ENCODE measurements around the gene HIP1R. TPM values are rescaled to one million over a fixed set of nuclear protein-coding genes. Genes with fewer than 3 reads are reported as not detected.
A peak's percentile ranks its signal among the peaks of the same experiment; 100 is the strongest.

The HIP1R gene
- total RNA-seq, 1 experiment from 2014 or later, result 36.7 TPM

- no peaks in the 10 kb centered on the region for H3K36me3 ChIP-seq (ENCODE audit: control insufficient read depth, insufficient read depth, low read length)
- in situ Hi-C loops (cut with HindIII; ENCODE audit: low pct_unique_long_range_greater_than_20kb, low sequenced_read_pairs), result no loop called here
- H3K4me3 ChIP-seq (ENCODE audit: low read depth in 2 of 2, low read length in 2 of 2), result peak overlapping the region; percentile 25 to 38
- no TSS peak for BruUV-seq (replicated peaks)
- no peaks in the 10 kb centered on the region for H3K27me3 ChIP-seq (ENCODE audit: control insufficient read depth, insufficient read depth, low read length)
- ATAC-seq, result peak; percentile 64
- DNase-seq (ENCODE audit: low read depth, low spot score), result no peak
- intact Hi-C loops (cut with micrococcal nuclease; ENCODE audit: unreplicated experiment), result no loop called here
- POLR2A ChIA-PET, result interaction anchor here (0.6 to 0.7 kb wide), 8 partner anchors 9 to 925 kb away, joined by 3 to 17 read pairs (median 6); partner anchors contain the start of gene ABCB9
- H3K4me1 ChIP-seq (ENCODE audit: control insufficient read depth, insufficient read depth, low read length), result peaks cover 3% of the 10 kb centered on the region; the same call in 1 of the 2 replicates
- CTCF ChIA-PET, result interaction anchor here (0.7 kb wide), 3 partner anchors 34 to 142 kb away, joined by 4 to 13 read pairs (median 12); no protein-coding TSS in a partner anchor
- H3K9me3 ChIP-seq (ENCODE audit: control insufficient read depth, insufficient read depth, low read depth, low read length), result no peaks in the 10 kb centered on the region
- TF ChIP-seq SIN3A (IDR thresholded peaks at IDR 0.05; ENCODE audit: borderline replicate concordance, insufficient read depth, low read depth, low read length) (no peak), REST (IDR thresholded peaks at IDR 0.05; ENCODE audit: insufficient read depth in 1 of 2, low read depth in 2 of 2, low read length in 1 of 2) (no peak), TCF7L2 (IDR thresholded peaks at IDR 0.05; ENCODE audit: low read depth, low read length) (no peak), POLR2AphosphoS5 (IDR thresholded peaks at IDR 0.05; ENCODE audit: low read depth, low read length) (no peak), CTCF (IDR thresholded peaks at IDR 0.05) (no peak)
- no peak overlapping the region for H3K27ac ChIP-seq (ENCODE audit: low read length)
These were observed 9.2 kb upstream of the HIP1R start for GRCh38 chr12:122825773-122826724.

GRCh38 chr12:122827258-122827657 is 8.0 kb upstream of the HIP1R start:
- no peaks in the 10 kb centered on the region for H3K36me3 ChIP-seq (ENCODE audit: control insufficient read depth, insufficient read depth, low read length)
- BruUV-seq (replicated peaks), result no TSS peak
- H3K4me1 ChIP-seq (ENCODE audit: control insufficient read depth, insufficient read depth, low read length), result peaks cover 3% of the 10 kb centered on the region; the same call in 1 of the 2 replicates
- CTCF ChIA-PET, result interaction anchor here (0.5 kb wide), 2 partner anchors 9 to 753 kb away, joined by 4 to 7 read pairs; no protein-coding TSS in a partner anchor
- POLR2A ChIA-PET, result no interaction called here
- H3K4me3 ChIP-seq (ENCODE audit: low read depth in 2 of 2, low read length in 2 of 2), result no peak overlapping the region
- in situ Hi-C loops (cut with HindIII; ENCODE audit: low pct_unique_long_range_greater_than_20kb, low sequenced_read_pairs), result no loop called here
- H3K9me3 ChIP-seq (ENCODE audit: control insufficient read depth, insufficient read depth, low read depth, low read length), result no peaks in the 10 kb centered on the region
- H3K27ac ChIP-seq (ENCODE audit: low read length), result no peak overlapping the region
- ATAC-seq, result no peak
- no peak for TF ChIP-seq CTCF (IDR thresholded peaks at IDR 0.05)
- TF ChIP-seq POLR2AphosphoS5 (IDR thresholded peaks at IDR 0.05; ENCODE audit: low read depth, low read length), result no peak
- no peak for TF ChIP-seq SIN3A (IDR thresholded peaks at IDR 0.05; ENCODE audit: borderline replicate concordance, insufficient read depth, low read depth, low read length)
- TF ChIP-seq TCF7L2 (IDR thresholded peaks at IDR 0.05; ENCODE audit: low read depth, low read length), result no peak
- TF ChIP-seq REST (IDR thresholded peaks at IDR 0.05; ENCODE audit: insufficient read depth in 1 of 2, low read depth in 2 of 2, low read length in 1 of 2), result no peak
- H3K27me3 ChIP-seq (ENCODE audit: control insufficient read depth, insufficient read depth, low read length), result no peaks in the 10 kb centered on the region
- no peak for DNase-seq (ENCODE audit: low read depth, low spot score)
- intact Hi-C loops (cut with micrococcal nuclease; ENCODE audit: unreplicated experiment), result no loop called here
